Neural progenitor cell (in vitro differentiated cells): Measurements from ENCODE around the gene BCL7C.

Experiments used
- EZH2 ChIP-seq: fragments of 200-600 bp; sonication (generic); IDR thresholded peaks from 2 replicates; pipeline ENCODE4 v1.6.1; 2017; ENCODE audit warnings: antibody characterized with exemption, mild to moderate bottlenecking, moderate library complexity
- EZH2phosphoT487 ChIP-seq: fragments of 200-600 bp; sonication (generic); IDR thresholded peaks from 2 replicates; pipeline ENCODE4 v1.6.1; 2017; ENCODE audit warnings: antibody characterized with exemption
- TF ChIP-seq, protein P1 (sequence below): fragments of 200-600 bp; sonication (generic); IDR thresholded peaks from 2 replicates; pipeline ENCODE4 v1.5.1; 2017; ENCODE audit warnings: antibody characterized with exemption, mild to moderate bottlenecking

DNA sequence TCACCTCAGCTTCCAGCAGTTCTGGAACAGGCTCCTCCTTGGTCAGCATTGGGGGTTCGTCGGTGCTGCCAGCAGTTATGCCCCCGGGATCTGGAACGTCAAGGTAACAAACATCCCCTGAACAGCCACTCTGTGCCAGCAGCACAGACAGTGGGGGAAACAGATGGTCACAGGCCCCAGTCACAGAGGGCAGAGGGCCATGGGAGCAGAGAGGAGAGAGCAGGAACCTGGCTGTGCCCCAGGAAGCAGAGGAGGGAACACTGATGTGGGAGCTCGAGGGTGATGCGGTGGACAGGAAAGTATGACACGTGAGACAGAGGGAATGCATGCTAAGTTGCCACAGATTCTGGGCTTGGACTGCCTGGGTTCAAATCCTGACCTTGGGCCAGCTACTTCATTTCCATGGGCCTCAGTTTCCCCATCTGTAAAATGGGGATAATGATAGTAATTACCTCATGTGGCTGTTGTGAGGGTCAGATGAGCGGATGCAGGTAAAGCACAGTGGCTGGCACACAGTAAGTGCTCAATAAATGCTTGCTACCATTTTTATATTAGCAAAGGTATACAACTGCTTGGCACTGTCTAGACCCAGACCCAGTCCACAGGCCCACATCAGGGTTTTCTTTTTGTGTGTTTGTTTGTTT is 4.9 kb downstream of the BCL7C start:
- TF ChIP-seq, protein P1, sequence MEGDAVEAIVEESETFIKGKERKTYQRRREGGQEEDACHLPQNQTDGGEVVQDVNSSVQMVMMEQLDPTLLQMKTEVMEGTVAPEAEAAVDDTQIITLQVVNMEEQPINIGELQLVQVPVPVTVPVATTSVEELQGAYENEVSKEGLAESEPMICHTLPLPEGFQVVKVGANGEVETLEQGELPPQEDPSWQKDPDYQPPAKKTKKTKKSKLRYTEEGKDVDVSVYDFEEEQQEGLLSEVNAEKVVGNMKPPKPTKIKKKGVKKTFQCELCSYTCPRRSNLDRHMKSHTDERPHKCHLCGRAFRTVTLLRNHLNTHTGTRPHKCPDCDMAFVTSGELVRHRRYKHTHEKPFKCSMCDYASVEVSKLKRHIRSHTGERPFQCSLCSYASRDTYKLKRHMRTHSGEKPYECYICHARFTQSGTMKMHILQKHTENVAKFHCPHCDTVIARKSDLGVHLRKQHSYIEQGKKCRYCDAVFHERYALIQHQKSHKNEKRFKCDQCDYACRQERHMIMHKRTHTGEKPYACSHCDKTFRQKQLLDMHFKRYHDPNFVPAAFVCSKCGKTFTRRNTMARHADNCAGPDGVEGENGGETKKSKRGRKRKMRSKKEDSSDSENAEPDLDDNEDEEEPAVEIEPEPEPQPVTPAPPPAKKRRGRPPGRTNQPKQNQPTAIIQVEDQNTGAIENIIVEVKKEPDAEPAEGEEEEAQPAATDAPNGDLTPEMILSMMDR = no peak
- TF ChIP-seq EZH2phosphoT487 = no peak
- no peak for TF ChIP-seq EZH2
